ENCODE data around the gene NEUROD1.

The NEUROD1 gene

GRCh38 chr2:181697126-181697525 is 16.8 kb upstream of the NEUROD1 start:
- Histone ChIP-seq H3K4me2 (no peak overlapping the region), H2AFZ (ENCODE audit: low read depth) (no peak overlapping the region)
- no peak for TF ChIP-seq CTCF (conservative IDR thresholded peaks at IDR 0.05; ENCODE audit: low read depth, low read length)

GRCh38 chr2:181694271-181694670 is 14.0 kb upstream of the NEUROD1 start:
- Histone ChIP-seq H3K4me1 (ENCODE audit: low read depth, poor library complexity, severe bottlenecking) (no peaks in the 10 kb centered on the region), H3K79me2 (ENCODE audit: insufficient read depth, low read depth) (no peaks in the 10 kb centered on the region), H2AFZ (ENCODE audit: low read depth) (no peak overlapping the region), H3K27me3 (ENCODE audit: insufficient read depth, low read depth) (no peaks in the 10 kb centered on the region), H3K4me3 (IDR thresholded peaks at IDR 0.05; ENCODE audit: insufficient read depth, low read depth, low read length) (no peak overlapping the region), H3K9ac (no peak overlapping the region), H3K27ac (no peak overlapping the region), H4K20me1 (ENCODE audit: insufficient read depth) (no peaks in the 10 kb centered on the region), H3K4me2 (no peak overlapping the region), H3K36me3 (ENCODE audit: insufficient read depth) (no peaks in the 10 kb centered on the region)
- TF ChIP-seq CTCF (conservative IDR thresholded peaks at IDR 0.05; ENCODE audit: low read depth, low read length) = no peak

More at GRCh38 chr2:181697126-181697525, 16.8 kb upstream of the NEUROD1 start:
- H3K36me3 ChIP-seq (ENCODE audit: insufficient read depth) = no peaks in the 10 kb centered on the region
- H3K27me3 ChIP-seq (ENCODE audit: insufficient read depth, low read depth) = no peaks in the 10 kb centered on the region
- no peak overlapping the region for H3K4me3 ChIP-seq (IDR thresholded peaks at IDR 0.05; ENCODE audit: insufficient read depth, low read depth, low read length)
- no peak overlapping the region for H3K9ac ChIP-seq
- H3K79me2 ChIP-seq (ENCODE audit: insufficient read depth, low read depth) = no peaks in the 10 kb centered on the region
- no peak overlapping the region for H3K27ac ChIP-seq
- no peaks in the 10 kb centered on the region for H4K20me1 ChIP-seq (ENCODE audit: insufficient read depth)
- H3K4me1 ChIP-seq (ENCODE audit: low read depth, poor library complexity, severe bottlenecking) = no peaks in the 10 kb centered on the region

- Histone ChIP-seq H2AFZ (ENCODE audit: low read depth) (no peak overlapping the region), H3K27me3 (ENCODE audit: insufficient read depth, low read depth) (no peaks in the 10 kb centered on the region), H3K27ac (no peak overlapping the region), H3K36me3 (ENCODE audit: insufficient read depth) (no peaks in the 10 kb centered on the region), H3K9ac (no peak overlapping the region), H3K4me2 (no peak overlapping the region), H3K4me3 (IDR thresholded peaks at IDR 0.05; ENCODE audit: insufficient read depth, low read depth, low read length) (no peak overlapping the region), H3K4me1 (ENCODE audit: low read depth, poor library complexity, severe bottlenecking) (no peaks in the 10 kb centered on the region), H4K20me1 (ENCODE audit: insufficient read depth) (no peaks in the 10 kb centered on the region), H3K79me2 (ENCODE audit: insufficient read depth, low read depth) (no peaks in the 10 kb centered on the region)
- TF ChIP-seq CTCF (conservative IDR thresholded peaks at IDR 0.05; ENCODE audit: low read depth, low read length) = no peak
These were observed 10.5 kb upstream of the NEUROD1 start for GRCh38 chr2:181690860-181691259.

- no peak for TF ChIP-seq CTCF (conservative IDR thresholded peaks at IDR 0.05; ENCODE audit: low read depth, low read length)
- H3K9ac ChIP-seq = no peak overlapping the region
- no peaks in the 10 kb centered on the region for H4K20me1 ChIP-seq (ENCODE audit: insufficient read depth)
- H3K36me3 ChIP-seq (ENCODE audit: insufficient read depth) = no peaks in the 10 kb centered on the region
- H3K4me2 ChIP-seq = no peak overlapping the region
- no peak overlapping the region for H3K27ac ChIP-seq
- H3K4me3 ChIP-seq (IDR thresholded peaks at IDR 0.05; ENCODE audit: insufficient read depth, low read depth, low read length) = no peak overlapping the region
- no peaks in the 10 kb centered on the region for H3K4me1 ChIP-seq (ENCODE audit: low read depth, poor library complexity, severe bottlenecking)
- H3K27me3 ChIP-seq (ENCODE audit: insufficient read depth, low read depth) = no peaks in the 10 kb centered on the region
- no peak overlapping the region for H2AFZ ChIP-seq (ENCODE audit: low read depth)
- no peaks in the 10 kb centered on the region for H3K79me2 ChIP-seq (ENCODE audit: insufficient read depth, low read depth)
These were observed 6.4 kb upstream of the NEUROD1 start for GRCh38 chr2:181686576-181687185.
